Erythroblast (primary cell): ENCODE results near the gene USHBP1.

Experiments used
- DNase-seq, 2 experiments: peaks; one replicate each; lab custom pipeline; 2025; lab: John Stamatoyannopoulos, UW
- GATA1 ChIP-seq: IDR thresholded peaks from 2 replicates; pipeline ENCODE4 v1.6.1; 2011; ENCODE audit warnings: low read depth, mild to moderate bottlenecking, control low read depth, low read length, moderate library complexity
- POLR2A ChIP-seq: IDR thresholded peaks from 2 replicates; pipeline ENCODE4 v1.6.1; 2011; ENCODE audit warnings: mild to moderate bottlenecking, low read length

Gene USHBP1

GRCh38 chr19:17244618-17245534, 19.7 kb downstream of the USHBP1 start:
- no peak for TF ChIP-seq GATA1
- TF ChIP-seq POLR2A: no peak
- DNase-seq: peak in 1 of 2 experiments; percentile 55

DNA sequence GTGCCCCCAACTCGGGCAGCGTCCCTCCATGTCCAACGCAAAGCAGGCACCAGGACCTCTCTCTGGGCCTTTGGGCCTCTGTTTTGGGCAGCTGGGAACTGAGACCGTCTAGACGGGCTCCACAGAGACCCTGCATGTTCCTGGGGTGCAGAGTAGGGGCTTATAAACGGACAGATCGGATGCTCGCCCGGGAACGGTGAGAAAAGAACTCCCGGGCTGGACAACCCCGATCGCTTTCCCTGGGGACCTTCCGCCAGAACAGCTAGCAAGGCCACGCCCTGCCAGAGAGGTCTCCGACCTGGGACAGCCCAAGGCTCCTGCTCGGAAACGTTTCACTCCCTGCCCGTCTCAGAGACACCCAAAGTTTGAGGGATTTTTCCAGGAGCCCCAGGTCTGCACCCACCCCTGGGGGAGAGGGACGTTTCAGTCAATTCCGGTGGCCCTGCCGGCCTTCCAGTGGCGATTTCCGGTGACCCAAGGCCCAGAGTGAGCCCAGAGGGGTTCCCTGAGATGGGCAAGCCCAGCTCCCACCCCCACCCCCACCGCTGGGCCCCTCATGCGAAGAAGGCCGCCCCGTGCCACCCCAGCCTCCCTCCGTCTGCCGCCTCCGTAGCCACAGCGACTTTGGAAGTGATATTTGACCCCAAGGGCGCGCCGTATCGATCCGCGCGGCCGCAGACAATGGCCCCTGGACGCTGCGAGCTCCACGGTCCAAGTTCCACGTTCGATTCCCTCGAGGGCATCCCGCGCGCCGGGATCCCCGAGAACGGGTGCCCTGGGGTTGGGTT, 20.5 kb downstream of the USHBP1 start:
- TF ChIP-seq GATA1: no peak
- TF ChIP-seq POLR2A: no peak
- DNase-seq: peak; percentile 60 to 69

DNA sequence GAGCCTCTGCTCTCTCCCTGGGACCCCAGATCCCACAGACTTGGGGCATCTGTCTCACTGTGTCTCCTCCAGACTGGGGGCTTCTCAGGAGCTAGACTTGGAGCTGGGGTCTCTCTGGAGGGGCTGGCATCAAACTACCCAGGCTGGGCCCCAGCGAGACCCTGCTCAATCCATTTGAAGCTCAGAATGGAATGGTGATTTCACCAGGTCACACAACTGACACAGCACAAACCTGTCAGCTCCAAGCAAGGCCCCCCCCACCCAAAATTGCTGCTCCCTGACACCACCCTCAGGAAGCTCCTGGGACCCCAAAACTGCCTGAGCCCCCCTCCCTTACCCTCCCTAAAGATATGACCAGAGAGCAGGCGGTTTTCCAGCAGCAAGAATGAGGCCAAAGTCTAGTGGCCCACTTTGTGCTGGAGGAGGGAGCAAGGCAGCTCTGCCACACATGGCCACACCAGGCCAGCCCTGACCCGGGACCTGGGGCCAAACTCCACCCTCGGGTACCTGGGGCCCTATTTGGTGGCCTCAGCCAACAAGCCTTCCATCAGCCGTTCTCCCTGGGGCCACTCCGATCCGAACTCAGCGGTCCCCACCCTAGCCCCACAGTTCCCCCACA, 21.2 kb downstream of the USHBP1 start:
- TF ChIP-seq POLR2A: no peak
- TF ChIP-seq GATA1: no peak
- DNase-seq: no peak

DNA sequence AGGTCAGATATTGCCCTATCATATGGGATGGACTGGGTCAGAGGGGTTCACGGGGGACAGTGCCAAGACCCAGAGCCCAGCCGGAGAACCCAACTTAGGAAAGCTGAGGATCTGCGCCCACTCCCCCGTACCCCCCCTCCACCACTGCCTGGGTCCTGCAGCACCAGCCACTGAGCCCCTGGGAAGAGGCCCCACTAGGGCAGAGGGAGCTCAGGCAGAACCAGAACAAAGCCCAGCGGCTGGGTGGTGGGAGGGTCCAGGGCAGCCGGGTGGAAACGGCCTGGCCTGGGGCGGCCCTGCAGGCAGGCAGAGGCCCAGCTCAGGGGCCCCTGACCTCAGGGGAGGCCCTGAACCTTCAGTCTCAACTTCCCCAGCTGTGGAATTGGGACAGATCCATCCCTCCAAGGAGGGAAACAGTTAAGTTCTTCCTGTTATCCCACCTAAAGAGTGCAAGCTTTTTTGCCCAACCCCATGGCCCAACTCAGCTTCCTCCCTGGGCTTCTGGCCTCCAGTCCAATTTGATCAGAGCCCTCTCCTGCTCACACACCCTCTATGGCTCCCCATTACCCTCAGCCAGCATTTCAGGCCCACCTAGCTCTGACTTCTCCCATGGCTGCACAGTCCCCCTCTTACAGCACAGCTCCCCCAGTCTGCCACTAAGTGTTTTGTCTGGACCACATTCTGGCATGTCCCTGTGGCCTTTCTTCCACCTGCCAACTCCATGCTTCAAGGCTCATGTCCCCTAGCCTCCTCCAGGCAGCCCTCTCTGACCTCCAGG, 21.9 kb downstream of the USHBP1 start:
- DNase-seq: no peak

DNA sequence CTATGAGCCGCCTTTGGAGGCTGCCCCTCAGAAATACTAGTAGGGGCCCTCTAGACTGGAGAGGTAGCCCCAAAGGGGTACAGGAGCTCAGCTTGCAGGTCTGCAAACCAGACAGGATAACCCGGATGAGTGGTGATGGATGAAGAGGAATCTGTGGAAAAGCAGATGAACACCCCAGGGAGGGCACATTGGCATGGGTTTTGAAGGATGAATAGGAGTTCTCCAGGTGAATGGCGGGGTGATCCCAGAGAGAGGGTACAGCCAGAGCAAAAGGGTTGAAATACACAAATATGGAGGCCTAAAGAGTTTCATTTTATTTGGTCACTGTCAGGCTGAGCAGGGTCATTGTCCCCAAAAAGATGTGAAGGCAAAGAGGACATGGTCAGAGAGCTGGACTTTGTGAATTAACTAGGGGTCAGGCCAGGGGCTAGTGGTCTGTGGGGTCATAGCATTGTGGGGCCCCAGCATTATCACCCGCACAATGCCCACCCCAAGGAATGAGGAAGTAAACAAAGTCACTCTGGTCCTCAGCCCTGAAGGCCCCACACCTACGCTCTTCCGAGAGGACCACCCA, 23.6 kb downstream of the USHBP1 start:
- no peak for DNase-seq
- TF ChIP-seq POLR2A: no peak
- TF ChIP-seq GATA1: no peak

More for the DNA sequence above, 21.9 kb downstream of the USHBP1 start:
- no peak for TF ChIP-seq GATA1
- no peak for TF ChIP-seq POLR2A

DNA sequence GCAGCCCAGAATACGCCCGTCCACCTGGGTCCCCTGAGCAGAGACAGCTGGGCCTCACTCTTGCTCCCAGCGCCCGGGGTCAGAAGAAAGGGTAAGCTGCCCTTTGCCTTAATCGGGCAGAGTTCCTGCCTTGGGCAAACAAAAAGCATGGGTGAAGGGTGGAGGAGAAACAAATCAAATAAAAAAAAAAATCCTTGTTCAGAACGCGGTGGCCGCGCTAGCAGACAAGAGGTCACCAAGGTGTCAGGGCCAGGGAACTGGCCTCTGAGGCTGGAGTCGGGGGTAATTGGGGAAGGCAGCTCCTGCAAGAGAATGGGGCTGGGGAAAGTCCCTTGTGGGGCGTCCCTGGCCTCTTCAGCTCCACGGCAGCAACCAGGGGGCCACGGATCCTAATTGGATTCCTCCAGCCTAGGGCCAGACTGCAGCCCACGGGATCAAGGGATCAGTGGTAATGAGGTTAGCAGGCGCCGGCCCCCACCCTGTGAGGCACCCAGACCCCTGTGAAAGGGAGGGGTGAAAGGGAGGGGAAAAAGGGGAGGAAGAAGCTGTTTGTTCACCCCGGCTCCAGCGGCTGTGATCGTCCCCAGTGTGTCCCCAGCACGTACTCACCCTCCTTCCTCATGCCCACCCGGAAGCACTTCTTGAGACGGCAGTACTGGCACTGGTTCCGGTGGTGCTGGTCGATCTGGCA, 24.3 kb downstream of the USHBP1 start:
- TF ChIP-seq POLR2A (no peak), GATA1 (no peak)
- DNase-seq: no peak

DNA sequence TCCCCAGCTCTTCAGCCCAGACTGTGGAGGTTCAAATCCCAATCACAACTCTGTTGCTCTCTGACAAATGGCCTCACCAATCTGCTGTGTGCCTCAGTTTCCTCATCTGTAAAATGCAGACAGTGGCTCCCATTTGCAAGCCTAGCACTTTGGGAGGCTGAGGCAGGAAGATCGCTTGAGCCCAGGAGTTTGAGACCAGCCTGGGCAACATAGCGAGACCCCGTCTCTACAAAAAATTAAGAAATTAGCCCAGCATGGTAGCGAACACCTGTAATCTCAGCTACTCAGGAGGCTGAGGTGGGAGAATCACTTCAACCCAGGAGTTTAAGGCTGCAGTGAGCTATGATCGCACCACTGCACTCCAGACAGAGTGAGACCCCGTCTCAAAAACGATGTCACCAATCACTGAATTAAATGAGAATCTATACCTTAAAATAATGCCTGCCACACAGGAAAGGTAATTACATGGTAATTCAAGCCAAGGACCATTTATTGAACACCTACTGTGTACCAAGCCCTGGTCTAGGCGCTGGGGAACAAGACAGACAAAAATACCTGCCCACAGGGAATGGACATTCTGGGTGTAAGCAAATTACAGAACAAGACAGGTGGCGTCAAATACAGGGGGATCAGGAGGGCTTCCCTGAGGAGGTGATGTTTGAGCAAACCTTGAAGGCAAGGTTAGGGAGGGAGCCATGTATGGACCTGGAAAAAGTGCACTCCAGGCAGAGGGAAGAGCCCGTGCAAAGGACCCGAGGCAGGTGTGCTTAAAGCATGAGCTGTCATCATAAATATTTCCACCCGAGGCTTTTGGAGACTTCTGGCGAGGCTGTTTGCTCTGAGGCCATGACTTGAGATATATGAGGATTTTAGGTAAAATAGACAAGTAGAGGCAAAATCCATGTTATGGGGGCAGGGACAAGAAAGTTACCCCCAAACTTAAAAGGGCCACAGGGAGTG, 26.5 kb downstream of the USHBP1 start:
- TF ChIP-seq GATA1 (no peak), POLR2A (no peak)

GRCh38 chr19:17236811-17237543, 27.6 kb downstream of the USHBP1 start:
- no peak for TF ChIP-seq POLR2A
- no peak for TF ChIP-seq GATA1
- no peak for DNase-seq

More for the DNA sequence above, 26.5 kb downstream of the USHBP1 start:
- no peak for DNase-seq

- peak in 1 of 2 experiments; percentile 66 for DNase-seq
- TF ChIP-seq POLR2A: no peak
Observed at GRCh38 chr19:17235971-17236777, 28.4 kb downstream of the USHBP1 start.
